GM10847 (cell line): Measurements from ENCODE around the gene JPT1.

Source experiments
- POLR2A ChIP-seq: IDR thresholded peaks from 2 replicates; pipeline ENCODE4 v1.6.1; 2011; ENCODE audit not compliant: insufficient read length; ENCODE audit errors: extremely low read depth

Gene JPT1

DNA sequence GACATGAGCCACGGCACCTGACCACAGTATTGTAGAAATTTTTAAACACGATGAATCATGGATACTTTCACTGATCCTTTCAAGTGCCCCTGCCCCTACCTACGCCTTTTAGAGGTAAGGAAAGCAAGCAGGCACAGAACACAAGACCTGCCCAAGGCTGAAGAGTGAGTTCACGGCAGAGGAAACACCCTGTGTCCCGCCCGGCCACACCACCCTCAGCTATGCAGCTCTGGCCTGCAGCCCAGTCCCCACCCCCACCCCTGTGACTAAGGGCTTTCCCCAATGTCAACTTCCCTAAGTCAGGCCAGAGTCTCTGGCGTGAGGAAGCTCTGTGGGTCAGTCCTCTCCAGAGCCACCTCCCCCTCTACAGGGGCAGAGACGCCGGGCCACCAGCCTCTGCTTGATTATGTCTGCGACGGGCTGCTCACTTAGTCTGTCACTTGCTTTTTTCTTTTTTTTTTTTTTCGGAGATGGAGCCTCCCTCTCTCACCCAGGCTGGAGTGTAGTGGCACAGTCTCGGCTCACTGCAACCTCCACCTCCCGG, 58.2 kb downstream of the JPT1 start:
- no peak for TF ChIP-seq POLR2A

DNA sequence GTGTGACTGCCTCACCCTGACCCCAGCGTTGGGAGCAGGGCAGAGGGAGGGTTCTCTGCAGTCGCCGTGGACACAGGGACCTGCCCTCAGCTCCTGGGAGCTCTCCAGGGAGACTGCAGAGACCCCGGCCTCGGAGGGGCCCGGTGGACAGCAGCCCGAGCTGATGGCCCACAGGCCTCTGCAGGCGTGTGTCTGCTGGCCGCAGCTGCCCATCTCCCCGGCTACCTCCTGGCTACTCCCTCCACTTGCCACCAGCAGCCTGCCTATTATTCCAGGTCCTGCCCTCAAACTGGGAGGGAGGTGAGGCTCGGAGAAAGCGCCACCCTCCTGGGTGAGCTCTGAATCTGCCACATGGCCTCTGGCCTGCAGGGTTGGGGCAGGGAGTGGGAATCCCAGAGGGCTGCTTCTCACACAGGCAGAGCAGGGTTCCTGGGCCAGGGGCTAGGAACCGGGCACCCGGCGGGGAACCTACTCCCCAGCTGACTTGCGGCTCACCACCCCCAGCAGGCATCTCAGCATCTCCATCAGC, 59.4 kb downstream of the JPT1 start:
- no peak for TF ChIP-seq POLR2A

DNA sequence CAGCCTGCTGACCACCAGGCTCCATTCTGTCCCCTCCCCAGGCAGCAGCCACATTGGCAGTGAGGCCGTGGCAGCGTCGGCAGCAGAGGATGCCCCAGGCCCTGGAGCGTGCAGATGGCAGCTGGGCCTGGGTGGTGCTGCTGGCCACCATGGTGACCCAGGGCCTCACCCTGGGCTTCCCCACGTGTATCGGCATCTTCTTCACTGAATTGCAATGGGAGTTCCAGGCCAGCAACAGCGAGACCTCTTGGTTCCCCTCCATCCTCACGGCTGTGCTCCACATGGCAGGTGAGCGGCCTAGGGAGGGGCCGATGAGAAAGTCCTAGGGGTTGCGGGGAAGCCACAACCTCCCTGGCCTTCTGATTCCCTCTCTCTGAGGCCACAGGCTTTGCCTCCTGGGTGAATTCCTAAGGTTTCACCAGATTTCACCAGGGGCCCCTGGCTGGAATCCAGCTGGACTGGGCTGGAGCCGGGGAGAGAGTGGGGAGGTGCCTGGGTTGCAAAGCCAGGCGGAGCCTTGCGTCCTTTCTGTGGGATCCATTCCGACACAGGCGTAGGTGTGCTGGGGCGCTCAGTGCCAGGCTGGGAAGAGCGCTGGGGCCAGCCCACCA, 60.7 kb downstream of the JPT1 start:
- TF ChIP-seq POLR2A = no peak

DNA sequence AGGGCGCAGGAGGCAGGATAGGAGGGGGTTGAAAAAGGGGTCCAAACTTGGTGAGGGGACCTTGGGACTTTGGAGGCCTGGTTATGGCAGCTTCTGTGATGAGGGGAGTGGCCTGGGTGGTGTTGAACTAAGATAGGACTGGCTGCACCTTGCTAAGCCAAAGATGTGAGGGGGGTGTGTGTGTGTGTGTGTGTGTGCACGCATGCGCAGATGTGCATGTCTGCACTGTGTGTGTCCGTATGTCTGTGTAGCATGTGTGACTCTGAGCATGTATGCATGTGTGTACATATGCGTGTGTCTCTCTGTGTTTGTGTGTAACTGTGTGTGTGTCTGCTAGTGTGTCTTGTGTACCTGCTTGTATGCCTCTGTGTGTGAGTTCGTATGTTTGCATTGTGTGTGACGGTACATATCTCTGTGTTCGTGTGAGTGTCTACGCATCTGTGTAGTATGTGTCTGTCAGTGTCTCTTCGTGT, 62.4 kb downstream of the JPT1 start:
- no peak for TF ChIP-seq POLR2A

DNA sequence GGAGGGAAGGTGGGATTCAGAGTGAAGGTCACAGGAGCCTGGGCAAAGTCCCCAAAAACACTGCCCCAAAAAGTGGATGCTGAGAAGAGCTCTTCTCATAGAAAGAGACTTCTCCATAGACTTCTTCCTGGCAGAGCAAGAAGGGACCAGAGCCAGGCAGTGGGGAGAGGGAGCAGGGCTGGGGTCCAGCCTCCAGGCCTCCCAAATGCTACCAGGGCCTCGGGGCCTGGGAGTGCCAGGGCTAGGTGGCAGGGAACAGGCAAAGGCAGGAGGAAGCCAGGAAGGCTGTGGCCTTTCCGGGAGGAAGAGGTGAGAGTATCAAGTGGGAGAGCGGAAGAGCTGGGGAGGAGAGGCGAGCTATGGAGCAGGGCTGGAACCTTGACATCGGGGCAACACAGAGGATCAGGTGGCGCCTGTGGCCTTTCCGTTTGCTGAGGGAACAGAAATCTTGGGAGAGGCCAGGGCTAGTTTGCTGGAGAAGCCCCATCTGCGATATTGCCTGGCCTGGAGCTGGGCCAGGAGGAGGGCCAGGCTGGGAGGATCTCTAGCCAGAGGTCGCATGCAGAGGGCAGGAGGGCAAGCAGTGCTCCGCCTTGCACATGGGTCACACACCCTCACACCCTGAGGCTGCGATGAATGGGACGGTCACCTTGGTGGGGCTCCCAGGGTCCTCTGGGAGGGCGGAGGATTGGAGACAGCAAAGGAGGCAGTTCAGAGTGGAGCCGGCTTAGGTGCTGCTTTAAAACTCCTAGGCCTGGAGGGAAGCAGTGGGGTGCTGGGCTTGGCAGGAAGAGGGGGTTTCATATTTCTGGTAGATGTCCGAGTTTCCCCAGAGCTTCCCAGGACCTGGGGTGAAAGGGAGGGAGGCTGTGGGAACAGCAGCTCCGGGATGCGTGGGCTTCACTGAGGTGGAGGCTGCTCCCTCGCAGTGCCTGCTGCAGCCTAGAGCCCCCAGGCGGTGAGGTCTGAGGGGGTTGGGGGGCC, 63.1 kb downstream of the JPT1 start:
- no peak for TF ChIP-seq POLR2A

DNA sequence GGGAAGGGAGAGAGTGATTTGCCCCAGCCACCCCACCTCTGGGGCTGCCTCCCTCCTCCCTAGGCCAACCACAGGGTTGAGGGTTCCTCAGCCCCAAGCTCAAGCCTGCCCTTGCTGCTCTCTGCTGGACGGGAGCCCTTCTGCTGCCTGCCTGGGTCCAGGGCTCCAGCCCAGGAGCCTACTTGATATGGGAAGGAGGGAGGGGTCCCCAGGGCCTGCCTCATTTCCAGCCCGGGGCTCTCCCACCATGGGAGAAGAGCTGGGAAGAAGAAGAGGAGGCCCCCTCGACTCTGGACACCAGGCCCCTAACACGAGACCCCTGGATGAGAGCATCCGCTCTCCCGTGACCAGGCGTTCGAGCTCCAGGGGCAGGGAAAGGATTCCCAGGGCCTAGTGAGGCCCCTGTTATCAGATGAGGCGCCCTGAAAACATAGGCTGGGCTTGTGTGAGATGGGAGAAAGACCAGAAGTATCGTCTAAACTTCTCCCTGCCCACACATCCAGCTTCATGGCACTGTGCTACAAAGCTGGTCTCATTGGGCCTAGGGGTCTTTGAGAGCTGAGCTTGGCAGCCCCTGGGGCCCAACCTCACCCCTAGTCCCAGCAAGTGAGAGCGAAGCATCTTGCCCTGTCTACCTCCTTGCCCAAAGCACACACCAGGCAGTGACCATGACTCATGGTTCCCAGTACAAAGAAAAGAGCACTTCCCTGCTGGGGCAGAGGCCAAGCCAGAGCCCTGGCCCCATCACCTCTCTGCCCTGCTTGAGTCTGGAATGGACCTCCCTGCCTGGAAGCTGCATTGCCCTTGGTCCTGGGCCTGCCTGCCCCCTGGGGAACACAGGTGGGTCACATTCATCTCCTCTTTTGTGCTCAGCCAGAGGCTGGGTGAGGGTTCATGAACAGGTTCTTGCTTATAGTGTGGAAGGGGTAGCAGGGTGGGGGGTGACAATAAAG, 65.6 kb downstream of the JPT1 start:
- no peak for TF ChIP-seq POLR2A

DNA sequence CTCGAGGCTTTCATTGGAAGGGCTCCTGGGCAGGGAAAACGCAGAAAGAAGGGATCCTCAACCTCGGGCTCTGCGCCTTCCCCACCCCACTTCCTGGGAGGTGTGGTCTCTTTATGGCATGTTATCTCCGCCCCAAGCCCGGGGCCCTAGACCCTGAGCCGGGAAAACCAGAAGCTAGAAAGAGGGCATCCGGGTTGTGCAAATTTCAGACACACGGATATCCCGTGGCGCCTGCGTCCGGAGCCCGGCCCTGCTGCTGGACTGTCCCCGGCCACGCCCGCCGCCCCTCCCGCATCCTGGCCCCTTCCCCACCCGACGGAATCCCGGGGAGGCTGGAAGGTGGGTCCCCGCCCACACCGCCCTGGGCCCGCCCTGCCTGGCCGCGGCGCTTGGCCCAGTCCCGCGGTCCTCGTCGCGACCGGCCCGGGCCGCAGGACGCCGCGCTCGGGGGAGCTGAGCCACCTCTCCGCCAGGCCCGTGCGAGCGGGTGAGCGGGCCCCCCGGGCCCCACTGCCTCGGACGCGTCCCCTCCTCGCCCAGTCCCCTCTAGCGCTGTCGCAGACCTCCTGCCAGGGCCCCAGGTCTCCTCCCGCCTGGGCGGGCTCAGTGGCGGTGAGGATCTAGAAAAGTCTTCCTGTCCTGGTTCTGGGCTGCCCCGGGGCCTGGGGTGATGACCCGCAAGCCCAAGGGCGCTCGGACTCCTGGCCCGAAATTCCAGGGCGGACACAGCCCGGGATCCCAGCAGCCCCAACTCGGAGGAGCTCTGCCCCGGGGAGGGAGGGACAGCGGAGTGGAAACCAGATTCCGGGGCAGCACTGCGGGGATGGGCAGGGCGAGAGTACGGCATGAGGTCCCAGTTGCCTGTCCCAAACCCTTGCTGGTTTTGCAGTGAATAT, 66.5 kb downstream of the JPT1 start, which contains the start of gene SLC16A5:
TSS of gene SLC16A5 (plus strand) at position 397 of the 896 bp plus-strand sequence. CDS start 5,683 bp downstream, outside the sequence.
- peak; percentile 33 for TF ChIP-seq POLR2A

DNA sequence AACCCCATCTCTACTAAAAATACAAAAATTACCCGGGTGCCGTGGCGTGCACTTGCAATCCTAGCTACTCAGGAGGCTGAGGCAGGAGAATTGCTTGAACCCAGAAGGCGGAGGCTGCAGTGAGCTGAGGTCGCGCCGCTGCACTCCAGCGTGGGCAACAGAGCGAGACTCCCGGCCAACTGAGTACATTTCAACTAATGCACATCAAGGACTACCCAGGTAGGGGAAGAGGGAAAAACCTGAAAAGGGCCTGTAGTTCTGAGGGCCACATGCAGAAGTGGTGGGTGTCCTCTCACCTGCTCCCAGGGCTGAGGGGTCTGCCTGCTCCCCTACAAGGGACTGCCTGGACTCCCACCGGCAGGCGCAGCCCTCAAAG, 67.1 kb downstream of the JPT1 start:
- TF ChIP-seq POLR2A = no peak

DNA sequence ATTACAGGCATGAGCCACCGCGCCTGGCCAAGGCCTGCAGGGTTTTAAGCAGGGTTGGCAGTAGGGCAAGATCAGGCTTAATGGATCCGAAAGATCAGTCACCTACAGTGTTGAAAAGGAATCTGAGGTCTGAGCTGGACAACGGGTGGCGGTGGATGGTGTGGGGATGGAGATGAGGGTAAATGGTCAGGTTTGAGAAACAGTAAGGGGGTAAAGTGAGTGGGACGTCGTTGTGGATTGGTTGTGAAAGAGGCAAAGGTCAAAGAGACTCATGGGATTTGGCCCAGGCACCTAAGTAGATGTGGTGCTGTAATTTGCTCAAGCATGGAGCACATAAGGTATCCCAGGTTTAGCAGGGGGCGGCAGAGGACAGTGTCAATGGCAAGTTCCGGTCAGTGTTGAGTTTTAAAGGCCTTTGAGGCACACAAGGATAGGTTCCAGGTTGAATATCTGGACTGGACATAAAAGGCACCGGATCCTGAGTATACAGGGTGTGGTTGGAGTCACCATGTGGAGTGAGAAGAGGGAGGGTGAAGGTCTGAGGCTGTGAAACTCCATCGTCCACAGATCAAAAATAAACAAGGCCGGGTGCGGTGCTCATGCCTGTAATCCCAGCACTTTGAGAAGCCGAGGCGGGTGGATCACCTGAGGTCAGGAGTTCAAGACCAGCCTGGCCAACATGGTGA, 67.7 kb downstream of the JPT1 start:
- no peak for TF ChIP-seq POLR2A
